ENCODE measurements around the gene KCNT2. TPM values are rescaled to one million over a fixed set of nuclear protein-coding genes. Genes with fewer than 3 reads are reported as not detected.

The KCNT2 gene
- total RNA-seq, 1 experiment from 2014 or later: not detected

- Histone ChIP-seq H3K27ac (ENCODE audit: low read depth, low read length) (no peak overlapping the region), H3K79me2 (ENCODE audit: insufficient read depth, low read length) (no peaks in the 10 kb centered on the region), H3K4me1 (ENCODE audit: control insufficient read depth in 1 of 2, insufficient read depth in 2 of 2, low read length in 2 of 2) (no peaks in the 10 kb centered on the region), H3K4me3 (replicated peaks in 1 of 2; ENCODE audit: low read depth in 1 of 2, low read length in 2 of 2) (no peak overlapping the region), H3K4me2 (ENCODE audit: low read length) (no peak overlapping the region), H3K9me2 (ENCODE audit: insufficient read depth) (no peaks in the 10 kb centered on the region), H3K9ac (ENCODE audit: low read length) (no peak overlapping the region), H3K9me3 (ENCODE audit: control insufficient read depth in 1 of 2, insufficient read depth in 1 of 2, low read depth in 1 of 2, low read length in 2 of 2) (no peaks in the 10 kb centered on the region), H3K27me3 (ENCODE audit: insufficient read depth, low read length) (no peaks in the 10 kb centered on the region), H2AFZ (ENCODE audit: low read depth, low read length, poor library complexity, severe bottlenecking) (no peak overlapping the region), H4K20me1 (ENCODE audit: insufficient read depth) (no peaks in the 10 kb centered on the region), H3K36me3 (ENCODE audit: control insufficient read depth in 1 of 2, insufficient read depth in 2 of 2, low read length in 2 of 2) (no peaks in the 10 kb centered on the region)
- ChIA-PET POLR2A (interaction anchor here (0.7 kb wide), 1 partner anchor 549 kb away, joined by 4 read pairs; no protein-coding TSS in a partner anchor), CTCF (interaction anchor here (0.7 kb wide), 1 partner anchor 1237 kb away, joined by 3 read pairs; no protein-coding TSS in a partner anchor), RAD21 (ENCODE audit: low non-redundant PET in 1 of 2, low total read pairs in 2 of 2, uncharacterized antibody in 2 of 2, unreplicated experiment in 2 of 2) (no interaction called here)
- intact Hi-C loops (cut with micrococcal nuclease): no loop called here
- TF ChIP-seq ELF1 (IDR thresholded peaks at IDR 0.05; ENCODE audit: borderline replicate concordance, low read depth): no peak
- TF ChIP-seq EZH2 (IDR thresholded peaks at IDR 0.05): no peak
- no peak for TF ChIP-seq TCF7L2 (IDR thresholded peaks at IDR 0.05; ENCODE audit: borderline replicate concordance, extremely low read depth, insufficient read depth, insufficient read length)
- no peak for TF ChIP-seq POLR2A (IDR thresholded peaks at IDR 0.05; ENCODE audit: borderline replicate concordance, extremely low read depth, insufficient read depth, insufficient read length)
- no peak for ATAC-seq
- no TSS peak for BruUV-seq (replicated peaks)
- DNase-seq (ENCODE audit: low read depth, low spot score): no peak
Measured at GRCh38 chr1:196638466-196638865, 30.2 kb upstream of the KCNT2 start.

- Histone ChIP-seq H3K36me3 (ENCODE audit: control insufficient read depth in 1 of 2, insufficient read depth in 2 of 2, low read length in 2 of 2) (no peaks in the 10 kb centered on the region), H3K9me3 (ENCODE audit: control insufficient read depth in 1 of 2, insufficient read depth in 1 of 2, low read depth in 1 of 2, low read length in 2 of 2) (no peaks in the 10 kb centered on the region), H3K9ac (ENCODE audit: low read length) (no peak overlapping the region), H4K20me1 (ENCODE audit: insufficient read depth) (no peaks in the 10 kb centered on the region), H3K9me2 (ENCODE audit: insufficient read depth) (no peaks in the 10 kb centered on the region), H3K4me1 (ENCODE audit: control insufficient read depth in 1 of 2, insufficient read depth in 2 of 2, low read length in 2 of 2) (no peaks in the 10 kb centered on the region), H2AFZ (ENCODE audit: low read depth, low read length, poor library complexity, severe bottlenecking) (no peak overlapping the region), H3K27me3 (ENCODE audit: insufficient read depth, low read length) (no peaks in the 10 kb centered on the region), H3K4me3 (replicated peaks in 1 of 2; ENCODE audit: low read depth in 1 of 2, low read length in 2 of 2) (no peak overlapping the region), H3K4me2 (ENCODE audit: low read length) (no peak overlapping the region), H3K79me2 (ENCODE audit: insufficient read depth, low read length) (no peaks in the 10 kb centered on the region), H3K27ac (ENCODE audit: low read depth, low read length) (no peak overlapping the region)
- intact Hi-C loops (cut with micrococcal nuclease): no loop called here
- ATAC-seq: no peak
- no peak for DNase-seq (ENCODE audit: low read depth, low spot score)
- POLR2A ChIA-PET: no interaction called here
- RAD21 ChIA-PET (ENCODE audit: low non-redundant PET in 1 of 2, low total read pairs in 2 of 2, uncharacterized antibody in 2 of 2, unreplicated experiment in 2 of 2): no interaction called here
- BruUV-seq (replicated peaks): no TSS peak
- CTCF ChIA-PET: no interaction called here
- no peak for TF ChIP-seq YY1 (IDR thresholded peaks at IDR 0.05; ENCODE audit: extremely low read depth, insufficient replicate concordance, low read depth, low read length)
- no peak for TF ChIP-seq POLR2A (IDR thresholded peaks at IDR 0.05; ENCODE audit: borderline replicate concordance, extremely low read depth, insufficient read depth, insufficient read length)
- no peak for TF ChIP-seq MAX (IDR thresholded peaks at IDR 0.05)
- no peak for TF ChIP-seq ATF3 (IDR thresholded peaks at IDR 0.05)
- no peak for TF ChIP-seq TCF7L2 (IDR thresholded peaks at IDR 0.05; ENCODE audit: borderline replicate concordance, extremely low read depth, insufficient read depth, insufficient read length)
- TF ChIP-seq RAD21 (IDR thresholded peaks at IDR 0.05; ENCODE audit: low read depth): no peak
- no peak for TF ChIP-seq CBX3 (IDR thresholded peaks at IDR 0.05; ENCODE audit: low read depth)
- no peak for TF ChIP-seq ZBTB33 (IDR thresholded peaks at IDR 0.05; ENCODE audit: extremely low read depth, insufficient replicate concordance, low read length)
- no peak for TF ChIP-seq JUND (IDR thresholded peaks at IDR 0.05)
- no peak for TF ChIP-seq CTCF (IDR thresholded peaks at IDR 0.05 in 2 of 3, conservative IDR thresholded peaks at IDR 0.05 in 1 of 3; ENCODE audit: borderline replicate concordance in 1 of 3, insufficient read depth in 1 of 3, low read depth in 2 of 3, low read length in 2 of 3)
- TF ChIP-seq SIN3A (IDR thresholded peaks at IDR 0.05; ENCODE audit: low read depth): no peak
- TF ChIP-seq SP1 (IDR thresholded peaks at IDR 0.05; ENCODE audit: low read depth): no peak
- no peak for TF ChIP-seq ZFX (IDR thresholded peaks at IDR 0.05)
- no peak for TF ChIP-seq ZNF274 (IDR thresholded peaks at IDR 0.05; ENCODE audit: low read depth, low read length)
- no peak for TF ChIP-seq EZH2phosphoT487 (IDR thresholded peaks at IDR 0.05; ENCODE audit: borderline replicate concordance)
- TF ChIP-seq SRF (IDR thresholded peaks at IDR 0.05; ENCODE audit: low read depth): no peak
Measured at GRCh38 chr1:196637606-196638005, 29.4 kb upstream of the KCNT2 start.

Data from HCT116 (cell line).